IPS-18c (cell line): ENCODE data around the gene REM2.

ENCODE experiments used
- H3K4me3 ChIP-seq: 2 replicates; pipeline ENCODE4 v1.7.0; 2013; ENCODE audit warnings: low read depth, mild to moderate bottlenecking, low read length, moderate library complexity; ENCODE audit not compliant: insufficient read depth
- H3K9me3 ChIP-seq: one replicate; pipeline ENCODE4 v1.6.1; 2013; ENCODE audit warnings: mild to moderate bottlenecking, low read length, moderate library complexity; ENCODE audit not compliant: control insufficient read depth, insufficient read depth

The REM2 gene

DNA sequence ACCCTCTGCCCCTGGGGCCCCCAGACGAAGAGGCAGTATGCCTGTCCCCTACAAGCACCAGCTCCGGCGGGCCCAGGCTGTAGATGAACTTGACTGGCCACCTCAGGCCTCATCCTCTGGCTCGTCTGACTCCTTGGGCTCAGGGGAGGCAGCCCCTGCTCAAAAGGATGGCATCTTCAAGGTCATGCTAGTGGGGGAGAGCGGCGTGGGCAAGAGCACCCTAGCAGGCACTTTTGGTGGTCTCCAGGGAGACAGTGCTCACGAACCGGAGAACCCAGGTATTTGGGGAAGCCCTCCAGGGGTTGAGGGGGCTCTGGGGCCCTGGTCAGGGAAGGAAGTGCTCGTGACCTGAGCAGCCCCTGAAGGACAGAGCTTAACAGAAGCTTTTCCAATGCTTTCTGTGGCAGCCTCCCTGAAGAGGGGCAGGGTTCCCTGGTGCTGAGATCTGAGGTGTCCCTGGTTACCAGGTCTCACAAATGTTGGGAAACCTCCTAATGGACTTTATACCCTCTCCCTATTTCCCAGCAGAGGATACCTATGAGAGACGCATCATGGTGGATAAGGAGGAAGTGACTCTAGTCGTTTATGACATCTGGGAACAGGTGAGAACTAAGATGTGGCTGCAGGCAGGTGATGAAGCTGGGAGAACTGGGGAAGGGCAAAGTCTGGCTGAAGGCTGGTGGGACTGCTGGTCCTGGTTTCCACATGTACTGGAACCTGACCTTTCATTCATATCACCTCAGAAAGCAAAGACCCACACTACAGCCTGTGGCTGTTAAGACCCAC is 1.9 kb downstream of the REM2 start:
- no peaks in the 10 kb centered on the region for H3K9me3 ChIP-seq
- no peak overlapping the region for H3K4me3 ChIP-seq

GRCh38 chr14:22885975-22886374 is 3.0 kb downstream of the REM2 start:
- Histone ChIP-seq H3K9me3 (no peaks in the 10 kb centered on the region), H3K4me3 (peak overlapping the region; percentile 59; the same call in 1 of the 2 replicates)

GRCh38 chr14:22886500-22887259 is 3.7 kb downstream of the REM2 start:
- Histone ChIP-seq H3K9me3 (no peaks in the 10 kb centered on the region), H3K4me3 (peak overlapping the region; percentile 59)

GRCh38 chr14:22887260-22887989 is 4.4 kb downstream of the REM2 start:
- Histone ChIP-seq H3K9me3 (no peaks in the 10 kb centered on the region), H3K4me3 (peak overlapping the region; percentile 59)

- Histone ChIP-seq H3K4me3 (peak overlapping the region; percentile 59), H3K9me3 (no peaks in the 10 kb centered on the region)
These were observed 5.0 kb downstream of the REM2 start for GRCh38 chr14:22887990-22888378.

GRCh38 chr14:22888662-22889061 is 5.6 kb downstream of the REM2 start:
- no peak overlapping the region for H3K4me3 ChIP-seq

GRCh38 chr14:22890416-22890815 is 7.4 kb downstream of the REM2 start:
- no peaks in the 10 kb centered on the region for H3K9me3 ChIP-seq
- H3K4me3 ChIP-seq: no peak overlapping the region

More at GRCh38 chr14:22888662-22889061, 5.6 kb downstream of the REM2 start:
- H3K9me3 ChIP-seq: no peaks in the 10 kb centered on the region

GRCh38 chr14:22892488-22892887 is 9.5 kb downstream of the REM2 start:
- Histone ChIP-seq H3K4me3 (no peak overlapping the region), H3K9me3 (no peaks in the 10 kb centered on the region)

- Histone ChIP-seq H3K4me3 (no peak overlapping the region), H3K9me3 (no peaks in the 10 kb centered on the region)
These were observed 10.7 kb downstream of the REM2 start for GRCh38 chr14:22893706-22894105.

DNA sequence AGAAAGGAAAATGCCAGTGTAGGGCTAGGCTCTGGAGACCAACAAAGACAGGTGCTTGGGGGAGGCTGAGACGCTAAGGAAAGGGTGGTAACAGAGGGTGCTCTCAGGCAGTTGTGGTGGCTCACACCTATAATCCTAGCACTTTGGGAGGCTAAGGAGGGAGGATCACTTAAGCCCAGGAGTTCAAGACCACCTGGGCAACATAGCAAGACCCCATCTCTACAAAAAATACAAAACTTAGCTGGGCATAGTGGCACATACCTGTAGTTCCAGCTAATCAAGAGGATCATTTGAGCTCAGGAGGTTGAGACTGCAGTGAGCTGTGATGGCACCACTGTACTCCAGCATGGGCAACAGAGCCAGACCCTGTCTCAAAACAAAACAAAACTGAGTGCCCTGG is 12.4 kb downstream of the REM2 start:
- Histone ChIP-seq H3K4me3 (no peak overlapping the region), H3K9me3 (no peaks in the 10 kb centered on the region)

DNA sequence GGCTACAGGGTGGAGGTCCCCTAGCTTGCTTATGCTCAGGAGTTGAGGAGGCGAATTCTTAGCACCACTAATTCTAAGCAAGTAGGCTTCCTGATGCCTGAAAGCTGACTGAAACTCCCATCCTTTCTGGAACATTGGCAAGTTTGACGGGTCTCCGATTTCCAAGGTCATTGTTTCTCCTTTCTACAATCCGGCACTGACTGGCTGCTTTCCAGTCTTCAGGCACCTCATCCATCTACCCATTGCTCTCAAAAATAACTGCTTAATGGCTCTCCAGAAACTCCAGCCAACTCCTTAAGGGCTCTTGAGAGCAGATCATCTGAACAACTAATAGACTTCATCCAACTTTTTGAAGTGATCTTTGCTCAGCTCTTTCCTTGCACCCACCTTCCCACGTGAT is 13.3 kb downstream of the REM2 start:
- H3K4me3 ChIP-seq: no peak overlapping the region
- H3K9me3 ChIP-seq: no peaks in the 10 kb centered on the region

GRCh38 chr14:22896760-22897159 is 13.7 kb downstream of the REM2 start:
- Histone ChIP-seq H3K9me3 (no peaks in the 10 kb centered on the region), H3K4me3 (no peak overlapping the region)

GRCh38 chr14:22897357-22897756 is 14.3 kb downstream of the REM2 start:
- Histone ChIP-seq H3K4me3 (no peak overlapping the region), H3K9me3 (no peaks in the 10 kb centered on the region)

DNA sequence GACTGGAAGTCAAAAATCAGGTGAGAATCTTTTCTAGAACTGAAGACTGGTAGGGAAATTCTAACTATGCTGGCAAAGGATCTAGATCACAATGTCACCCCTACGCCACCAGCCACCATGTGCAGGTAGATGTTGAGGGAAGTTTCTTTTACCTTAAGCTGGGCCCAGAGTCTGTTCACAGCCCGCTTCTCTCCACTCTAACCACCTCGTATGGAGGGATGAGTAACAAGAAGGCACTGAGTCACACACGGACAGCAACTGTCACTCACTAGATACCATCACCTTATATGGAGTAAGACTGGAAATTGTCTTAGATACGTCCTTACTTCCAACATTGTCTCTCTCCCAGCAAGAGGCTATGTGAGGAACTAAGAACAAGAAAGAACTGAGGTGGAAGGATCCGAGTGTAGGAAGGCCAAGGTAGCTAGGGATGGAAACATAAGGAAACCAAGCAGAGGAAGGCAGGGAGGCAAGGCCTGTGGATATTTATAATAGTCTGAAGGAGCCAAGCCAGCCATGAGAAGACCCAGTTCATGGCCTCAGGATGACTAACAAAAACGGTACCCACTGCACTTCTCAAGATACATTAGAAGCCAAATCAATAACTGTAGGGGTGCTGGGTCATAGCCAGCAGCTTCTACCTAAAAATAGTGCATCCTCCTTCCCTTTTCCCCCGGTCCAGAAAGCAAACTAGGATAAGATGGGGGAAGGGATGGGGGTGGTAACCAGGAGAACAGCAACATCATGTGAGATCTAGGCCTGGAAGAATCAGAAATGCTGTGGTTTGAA is 15.5 kb downstream of the REM2 start:
- Histone ChIP-seq H3K4me3 (no peak overlapping the region), H3K9me3 (no peaks in the 10 kb centered on the region)

DNA sequence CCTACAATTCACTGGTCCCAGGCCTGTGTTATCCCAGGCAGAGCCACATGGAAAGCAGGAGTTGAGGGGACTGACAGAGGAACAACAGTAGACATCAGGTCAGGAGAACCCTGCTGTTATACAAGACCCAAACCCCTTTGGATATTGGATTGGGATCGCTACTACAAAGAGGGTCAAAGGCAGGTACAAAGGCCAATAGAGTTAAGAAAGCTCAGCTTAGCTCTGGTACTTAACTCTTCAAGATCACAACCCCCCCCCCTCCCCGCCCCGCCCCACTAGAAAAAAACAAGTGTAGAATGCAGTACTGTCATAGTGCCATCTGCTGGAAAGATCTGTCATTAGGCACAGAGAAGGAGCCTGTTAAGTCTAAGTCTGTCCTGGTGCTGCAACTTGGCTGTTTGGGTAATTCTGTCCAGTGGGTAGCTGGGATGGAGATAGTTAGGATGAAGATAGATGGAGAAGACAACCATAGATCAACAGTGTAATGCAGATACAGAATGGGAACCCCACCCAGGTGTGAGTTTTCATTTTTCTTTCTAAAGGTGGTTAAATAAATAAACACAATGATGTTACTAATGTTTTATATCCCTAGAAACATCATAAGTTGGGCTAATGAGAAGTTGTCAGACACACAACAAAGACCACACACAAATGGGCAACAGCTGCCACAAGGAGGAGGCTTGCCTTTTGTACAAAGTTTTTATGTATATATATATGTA is 17.2 kb downstream of the REM2 start:
- Histone ChIP-seq H3K4me3 (no peak overlapping the region), H3K9me3 (no peaks in the 10 kb centered on the region)

- Histone ChIP-seq H3K9me3 (no peaks in the 10 kb centered on the region), H3K4me3 (no peak overlapping the region)
These were observed 18.8 kb downstream of the REM2 start for GRCh38 chr14:22901799-22902198.

DNA sequence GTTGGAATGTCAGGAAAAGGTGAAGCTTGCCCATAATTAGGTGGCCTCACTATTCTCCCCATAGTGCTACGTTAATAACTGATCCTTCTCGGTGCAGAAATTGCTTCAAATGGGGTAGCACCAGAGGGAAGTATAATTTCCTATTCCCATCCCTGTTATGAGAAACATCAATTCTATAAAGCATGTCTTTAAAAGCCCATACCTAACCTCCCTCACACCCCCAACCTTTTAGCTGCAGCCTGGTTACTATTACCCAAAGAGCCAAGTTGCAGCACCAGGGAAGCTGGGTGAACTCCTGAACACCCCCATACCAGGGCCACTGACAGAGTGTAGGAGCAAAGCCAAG is 20.7 kb downstream of the REM2 start:
- Histone ChIP-seq H3K4me3 (no peak overlapping the region), H3K9me3 (no peaks in the 10 kb centered on the region)
